Trophoblast cell (in vitro differentiated cells and primary cell): Measurements from ENCODE around the gene TECR.

ENCODE experiments used
- DNase-seq, 2 donors: peaks; one replicate each; pipeline ENCODE4 v3.0.0-alpha.2; 2016
- H2AFZ ChIP-seq: 2 replicates; pipeline ENCODE4 v1.6.1; 2013; ENCODE audit warnings: low read length, moderate library complexity, mild to moderate bottlenecking; ENCODE audit not compliant: insufficient read depth, poor library complexity
- H2AK5ac ChIP-seq: 2 replicates; pipeline ENCODE4 v1.6.1; 2013; ENCODE audit warnings: mild to moderate bottlenecking, low read length
- H2BK120ac ChIP-seq: 2 replicates; pipeline ENCODE4 v1.6.1; 2013; ENCODE audit warnings: low read length, mild to moderate bottlenecking, moderate library complexity; ENCODE audit not compliant: insufficient read depth, poor library complexity
- H2BK12ac ChIP-seq: 2 replicates; pipeline ENCODE4 v1.6.1; 2013; ENCODE audit warnings: mild to moderate bottlenecking, low read length, moderate library complexity
- H2BK5ac ChIP-seq: 2 replicates; pipeline ENCODE4 v1.6.1; 2013; ENCODE audit warnings: low read length, low read depth, moderate library complexity, mild to moderate bottlenecking; ENCODE audit not compliant: poor library complexity
- H3K14ac ChIP-seq: 2 replicates; pipeline ENCODE4 v1.6.1; 2013; ENCODE audit warnings: mild to moderate bottlenecking, low read length
- H3K18ac ChIP-seq: 2 replicates; pipeline ENCODE4 v1.6.1; 2013; ENCODE audit warnings: mild to moderate bottlenecking, low read length
- H3K23ac ChIP-seq: 2 replicates; pipeline ENCODE4 v1.6.1; 2013; ENCODE audit warnings: low read length
- H3K27ac ChIP-seq: 2 replicates; pipeline ENCODE4 v1.5.1; 2013; ENCODE audit warnings: low read depth, mild to moderate bottlenecking, inconsistent platforms, low read length, moderate library complexity
- H3K27me3 ChIP-seq: 2 replicates; pipeline ENCODE4 v1.6.1; 2013; ENCODE audit warnings: inconsistent platforms, mild to moderate bottlenecking, low read length, moderate library complexity; ENCODE audit not compliant: insufficient read depth
- H3K36me3 ChIP-seq, 2 experiments: 1 replicate in 1 of 2; 2 replicates in 1 of 2; pipeline ENCODE4 v1.6.1; 2013; ENCODE audit warnings: low read length in 2 of 2, mild to moderate bottlenecking in 2 of 2, moderate library complexity in 1 of 2; ENCODE audit not compliant: insufficient read depth in 2 of 2, control insufficient read depth in 1 of 2
- H3K4ac ChIP-seq: 2 replicates; pipeline ENCODE4 v1.6.1; 2013; ENCODE audit warnings: low read depth, mild to moderate bottlenecking, low read length, moderate library complexity
- H3K4me1 ChIP-seq, 2 experiments: 1 replicate in 1 of 2; 2 replicates in 1 of 2; pipeline ENCODE4 v1.6.1; 2013; ENCODE audit warnings: low read length in 2 of 2, mild to moderate bottlenecking in 2 of 2, moderate library complexity in 1 of 2; ENCODE audit not compliant: insufficient read depth in 2 of 2, control insufficient read depth in 1 of 2
- H3K4me2 ChIP-seq: 2 replicates; pipeline ENCODE4 v1.6.1; 2013; ENCODE audit warnings: inconsistent platforms, mild to moderate bottlenecking, low read length, moderate library complexity
- H3K4me3 ChIP-seq: 2 replicates; pipeline ENCODE4 v1.5.1; 2013; ENCODE audit warnings: mild to moderate bottlenecking, low read depth, low read length, inconsistent platforms
- H3K79me1 ChIP-seq: one replicate; pipeline ENCODE4 v1.6.1; 2013; ENCODE audit warnings: low read length
- H3K79me2 ChIP-seq: 2 replicates; pipeline ENCODE4 v1.6.1; 2013; ENCODE audit warnings: low read length, mild to moderate bottlenecking; ENCODE audit not compliant: control insufficient read depth, insufficient read depth, poor library complexity
- H3K9ac ChIP-seq: 2 replicates; pipeline ENCODE4 v1.6.1; 2013; ENCODE audit warnings: mild to moderate bottlenecking, low read length
- H3K9me3 ChIP-seq: 2 replicates; pipeline ENCODE4 v1.6.1; 2013; ENCODE audit warnings: low read depth, mild to moderate bottlenecking, control low read depth, inconsistent platforms, low read length; ENCODE audit not compliant: insufficient read depth
- H4K12ac ChIP-seq: 2 replicates; pipeline ENCODE4 v1.6.1; 2013; ENCODE audit warnings: low read depth, mild to moderate bottlenecking, low read length, moderate library complexity
- H4K8ac ChIP-seq: 2 replicates; pipeline ENCODE4 v1.6.1; 2013; ENCODE audit warnings: low read depth, mild to moderate bottlenecking, low read length, moderate library complexity
- H4K91ac ChIP-seq: one replicate; pipeline ENCODE4 v1.6.1; 2013; ENCODE audit warnings: low read depth, mild to moderate bottlenecking, low read length, moderate library complexity
- WGBS: extraction: QIAGEN DNeasy Blood & Tissue Kit; methylation state at CpG from one replicate; pipeline ENCODE4 v1.1.7; 2013; ENCODE audit warnings: missing lambda C conversion rate; ENCODE audit not compliant: insufficient read length, insufficient coverage; ENCODE audit errors: extremely low coverage; 5-methylcytosine and 5-hydroxymethylcytosine counted together

The TECR gene

DNA sequence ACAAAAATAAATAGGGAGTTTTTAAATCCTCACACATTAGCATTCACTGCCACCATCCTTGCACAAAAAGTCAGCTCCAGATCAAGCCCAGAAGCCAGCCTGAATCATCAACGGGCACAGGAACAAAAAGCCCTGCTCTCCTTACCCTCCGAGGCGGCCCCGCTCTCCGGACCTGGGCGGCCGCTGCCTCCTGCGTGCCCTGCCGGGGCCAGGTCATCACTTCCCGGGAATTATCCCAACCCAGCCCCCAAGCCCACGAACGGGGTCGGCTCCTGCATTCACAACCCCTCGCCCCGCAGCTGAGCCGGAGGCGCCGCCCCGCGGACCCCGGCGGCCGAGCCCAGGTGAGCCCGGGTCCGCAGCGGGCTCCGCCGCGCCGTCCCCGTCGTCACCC lies 12.0 kb upstream of the TECR start:
- peaks cover 13% of the 10 kb centered on the region for H3K79me1 ChIP-seq
- no peak overlapping the region for H2BK12ac ChIP-seq
- no peak overlapping the region for H4K8ac ChIP-seq
- no CpG with 5 or more reads among the region's 32 CpGs for WGBS
- H2BK120ac ChIP-seq, result peak overlapping the region; percentile 9
- peak overlapping the region; percentile 19 for H2AK5ac ChIP-seq
- H2AFZ ChIP-seq, result no peak overlapping the region
- H3K9ac ChIP-seq, result peak overlapping the region; percentile 83
- H3K23ac ChIP-seq, result no peak overlapping the region
- peak overlapping the region; percentile 100 for H3K4me3 ChIP-seq
- peak overlapping the region; percentile 74 for H3K4me2 ChIP-seq
- H3K9me3 ChIP-seq, result no peaks in the 10 kb centered on the region
- peak overlapping the region; percentile 41 for H3K14ac ChIP-seq
- peak overlapping the region; percentile 20 for H3K18ac ChIP-seq
- peaks cover 10 to 13% of the 10 kb centered on the region in 2 experiments for H3K4me1 ChIP-seq
- peaks cover 25 to 28% of the 10 kb centered on the region in 2 experiments for H3K36me3 ChIP-seq
- H3K27ac ChIP-seq, result peak overlapping the region; percentile 80
- peak overlapping the region; percentile 94 for H3K4ac ChIP-seq
- H3K79me2 ChIP-seq, result peaks cover 18% of the 10 kb centered on the region
- no peak overlapping the region for H4K12ac ChIP-seq
- H4K91ac ChIP-seq, result peak overlapping the region; percentile 29
- no peaks in the 10 kb centered on the region for H3K27me3 ChIP-seq
- peak in 1 of 2 donors; percentile 25 for DNase-seq
- peak overlapping the region; percentile 28 for H2BK5ac ChIP-seq

DNA sequence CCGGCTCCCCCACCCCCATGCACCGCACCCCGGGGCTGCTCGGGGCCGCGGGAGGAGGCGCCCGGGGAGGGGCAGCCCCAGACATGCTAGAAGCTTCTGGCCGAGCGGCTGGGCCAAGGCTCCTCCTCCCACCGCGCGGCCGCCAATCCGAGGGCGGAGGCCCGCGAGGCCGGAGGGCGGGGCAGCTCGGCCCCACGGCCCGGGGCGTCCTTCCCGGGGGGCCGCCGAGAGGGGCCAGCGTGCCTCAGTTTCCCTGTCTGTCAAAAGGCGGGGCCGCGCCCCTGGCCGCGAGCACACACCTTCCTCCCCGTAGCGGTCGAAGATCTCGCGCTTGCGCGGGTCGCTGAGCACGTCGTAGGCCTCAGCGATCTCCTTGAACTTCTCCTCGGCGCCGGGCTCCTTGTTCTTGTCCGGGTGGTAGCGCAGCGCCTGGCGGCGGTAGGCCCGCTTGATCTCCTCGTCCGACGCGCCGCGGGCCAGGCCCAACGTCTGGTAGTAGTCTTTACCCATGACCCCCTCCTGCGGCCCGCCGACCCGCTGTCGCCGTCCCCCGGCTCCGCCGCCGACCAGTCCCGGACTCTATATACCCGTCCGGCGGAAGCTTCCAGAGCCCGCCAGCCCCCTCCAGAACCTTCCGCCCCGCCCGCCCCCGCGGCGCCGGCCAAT lies 11.4 kb upstream of the TECR start, which contains the start of gene DNAJB1:
Gene DNAJB1, minus strand, starts transcription at position 558 of the 666 bp plus-strand sequence. Its CDS starts 48 bp downstream, at position 510.
- peaks cover 25 to 28% of the 10 kb centered on the region in 2 experiments for H3K36me3 ChIP-seq
- peak within 1 kb of the TSS; percentile 90 for H3K18ac ChIP-seq
- peak within 1 kb of the TSS; percentile 84 for H2AK5ac ChIP-seq
- H3K27ac ChIP-seq, result peak within 1 kb of the TSS; percentile 80
- peaks cover 13% of the 10 kb centered on the region for H3K79me1 ChIP-seq
- H4K12ac ChIP-seq, result peak within 1 kb of the TSS; percentile 73
- H2BK5ac ChIP-seq, result peak within 1 kb of the TSS; percentile 95
- WGBS, result no CpG with 5 or more reads among the region's 82 CpGs
- DNase-seq, result peak; percentile 49 to 69
- peaks cover 18% of the 10 kb centered on the region for H3K79me2 ChIP-seq
- peak within 1 kb of the TSS; percentile 82 for H4K91ac ChIP-seq
- no peak within 1 kb of the TSS for H2BK12ac ChIP-seq
- peak within 1 kb of the TSS; percentile 95 for H3K14ac ChIP-seq
- H3K4me3 ChIP-seq, result peak within 1 kb of the TSS; percentile 100
- peaks cover 10 to 13% of the 10 kb centered on the region in 2 experiments for H3K4me1 ChIP-seq
- peak within 1 kb of the TSS; percentile 59 for H2BK120ac ChIP-seq
- H3K27me3 ChIP-seq, result no peaks in the 10 kb centered on the region
- H3K4ac ChIP-seq, result peak within 1 kb of the TSS; percentile 94
- H2AFZ ChIP-seq, result peak within 1 kb of the TSS; percentile 38
- H3K4me2 ChIP-seq, result peak within 1 kb of the TSS; percentile 80
- no peak within 1 kb of the TSS for H3K23ac ChIP-seq
- no peaks in the 10 kb centered on the region for H3K9me3 ChIP-seq
- peak within 1 kb of the TSS; percentile 97 for H3K9ac ChIP-seq
- peak within 1 kb of the TSS; percentile 78 for H4K8ac ChIP-seq

DNA sequence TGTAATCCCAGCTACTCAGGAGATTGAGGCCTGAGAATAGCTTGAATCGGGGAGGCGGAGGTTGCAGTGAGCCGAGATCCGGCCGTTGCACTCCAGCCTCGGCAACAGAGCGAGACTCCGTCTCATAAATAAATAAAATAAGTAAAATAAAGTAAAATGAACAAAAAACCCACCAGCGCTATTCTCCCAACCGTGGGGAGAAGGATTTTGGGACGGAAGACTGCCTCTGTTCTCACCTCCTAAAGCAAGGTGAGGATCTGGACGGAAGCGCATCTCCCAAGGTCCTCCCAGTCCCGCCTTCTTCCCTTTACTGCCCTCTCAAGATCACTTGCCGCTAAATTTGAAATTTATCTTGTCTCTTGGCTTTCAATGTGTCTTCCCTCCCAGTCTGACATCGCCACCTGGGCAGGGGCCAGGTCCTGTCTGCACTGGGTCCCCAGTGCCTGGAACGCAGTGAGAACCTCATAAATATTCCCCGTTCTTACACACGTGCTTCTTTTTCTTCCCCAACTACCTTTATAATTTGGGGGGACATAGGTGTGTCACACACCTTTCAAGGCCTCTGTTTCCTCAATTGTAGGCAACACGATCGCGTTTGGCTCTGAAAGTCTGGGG lies 10.0 kb upstream of the TECR start:
- DNase-seq, result no peak
- Histone ChIP-seq H3K9me3 (no peaks in the 10 kb centered on the region), H3K79me1 (peaks cover 13% of the 10 kb centered on the region), H2BK12ac (peak overlapping the region; percentile 85), H4K91ac (peak overlapping the region; percentile 56), H3K23ac (no peak overlapping the region), H3K4me3 (no peak overlapping the region), H3K9ac (no peak overlapping the region), H2BK5ac (no peak overlapping the region), H2BK120ac (peak overlapping the region; percentile 43), H3K79me2 (peaks cover 18% of the 10 kb centered on the region), H2AK5ac (peak overlapping the region; percentile 74), H4K8ac (peak overlapping the region; percentile 78), H4K12ac (no peak overlapping the region), H3K4ac (no peak overlapping the region), H3K36me3 (peaks cover 22 to 23% of the 10 kb centered on the region in 2 experiments), H2AFZ (no peak overlapping the region), H3K4me1 (peaks cover 10 to 13% of the 10 kb centered on the region in 2 experiments), H3K14ac (no peak overlapping the region), H3K18ac (no peak overlapping the region), H3K4me2 (no peak overlapping the region), H3K27me3 (no peaks in the 10 kb centered on the region), H3K27ac (no peak overlapping the region)
- no CpG with 5 or more reads among the region's 22 CpGs for WGBS

DNA sequence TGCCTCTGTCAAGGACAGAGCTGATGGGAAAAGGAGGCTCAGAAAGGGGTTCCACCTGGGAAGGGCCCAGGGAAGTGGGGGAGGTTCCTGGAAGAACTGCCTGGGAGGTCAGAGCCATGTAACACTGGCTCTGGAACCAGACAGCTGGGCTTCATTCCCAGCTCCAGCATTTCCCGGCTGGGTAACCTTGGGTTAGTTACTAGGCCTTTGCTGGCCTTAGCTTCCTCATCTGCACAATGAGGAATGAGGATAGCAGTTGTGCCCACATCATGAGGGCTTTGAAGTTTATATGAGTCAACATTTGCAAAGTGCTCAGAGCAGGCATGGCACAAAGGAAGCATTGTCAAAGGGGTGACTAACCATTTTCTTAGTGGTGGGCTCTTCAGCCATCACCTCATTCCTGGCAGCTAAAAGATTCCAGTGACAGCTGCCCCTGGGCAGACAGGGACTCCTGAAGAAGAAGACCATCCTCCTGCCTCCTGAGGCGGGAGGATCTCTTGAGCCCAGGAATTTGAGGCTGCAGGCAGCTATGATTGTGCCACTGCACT lies 9.5 kb upstream of the TECR start:
- Histone ChIP-seq H2BK5ac (no peak overlapping the region), H3K36me3 (peaks cover 18% of the 10 kb centered on the region in 2 experiments), H3K4me3 (no peak overlapping the region), H3K27me3 (no peaks in the 10 kb centered on the region), H4K12ac (no peak overlapping the region), H3K9ac (no peak overlapping the region), H3K79me2 (peaks cover 18% of the 10 kb centered on the region), H2AK5ac (peak overlapping the region; percentile 74), H3K18ac (no peak overlapping the region), H4K8ac (peak overlapping the region; percentile 20), H3K4me1 (peaks cover 10 to 13% of the 10 kb centered on the region in 2 experiments), H3K9me3 (no peaks in the 10 kb centered on the region), H3K23ac (no peak overlapping the region), H3K14ac (no peak overlapping the region), H3K27ac (no peak overlapping the region), H2BK12ac (peak overlapping the region; percentile 85), H2AFZ (no peak overlapping the region), H2BK120ac (no peak overlapping the region), H3K79me1 (peaks cover 13% of the 10 kb centered on the region), H3K4ac (no peak overlapping the region), H3K4me2 (no peak overlapping the region), H4K91ac (peak overlapping the region; percentile 13)
- no CpG with 5 or more reads among the region's 2 CpGs for WGBS
- DNase-seq, result peak; percentile 77 to 84
